ENCODE data around the gene FAM228B. TPM values are rescaled to one million over a fixed set of nuclear protein-coding genes. Genes with fewer than 3 reads are reported as not detected.
"Not testable (repeated sequence)": the region's sequence is repeated elsewhere in the genome, so short reads cannot be mapped to it uniquely, and the experiment has no call there.

FAM228B gene
- total RNA-seq, 3 donors from 2014 or later: 2.4 to 3.1 (median 2.9) TPM

GRCh38 chr2:24086241-24086640 is 37.0 kb upstream of the FAM228B start:
- peaks cover 2% of the 10 kb centered on the region for H3K36me3 Mint-ChIP-seq (ENCODE audit: insufficient read depth)
- H3K4me1 Mint-ChIP-seq (ENCODE audit: low read depth): peaks cover 14% of the 10 kb centered on the region
- peak overlapping the region; percentile 35 for H3K4me3 Mint-ChIP-seq
- H3K9me3 Mint-ChIP-seq: no peaks in the 10 kb centered on the region
- ATAC-seq (no peak), DNase-seq (no peak)
- H3K27me3 Mint-ChIP-seq (ENCODE audit: low read depth): no peaks in the 10 kb centered on the region

GRCh38 chr2:24087032-24087431 is 36.2 kb upstream of the FAM228B start:
- no peak overlapping the region for H3K4me3 Mint-ChIP-seq
- ATAC-seq: no peak
- peaks cover 14% of the 10 kb centered on the region for H3K4me1 Mint-ChIP-seq (ENCODE audit: low read depth)
- no peak for DNase-seq
- H3K9me3 Mint-ChIP-seq: no peaks in the 10 kb centered on the region
- peaks cover 2% of the 10 kb centered on the region for H3K36me3 Mint-ChIP-seq (ENCODE audit: insufficient read depth)
- H3K27me3 Mint-ChIP-seq (ENCODE audit: low read depth): no peaks in the 10 kb centered on the region

DNA sequence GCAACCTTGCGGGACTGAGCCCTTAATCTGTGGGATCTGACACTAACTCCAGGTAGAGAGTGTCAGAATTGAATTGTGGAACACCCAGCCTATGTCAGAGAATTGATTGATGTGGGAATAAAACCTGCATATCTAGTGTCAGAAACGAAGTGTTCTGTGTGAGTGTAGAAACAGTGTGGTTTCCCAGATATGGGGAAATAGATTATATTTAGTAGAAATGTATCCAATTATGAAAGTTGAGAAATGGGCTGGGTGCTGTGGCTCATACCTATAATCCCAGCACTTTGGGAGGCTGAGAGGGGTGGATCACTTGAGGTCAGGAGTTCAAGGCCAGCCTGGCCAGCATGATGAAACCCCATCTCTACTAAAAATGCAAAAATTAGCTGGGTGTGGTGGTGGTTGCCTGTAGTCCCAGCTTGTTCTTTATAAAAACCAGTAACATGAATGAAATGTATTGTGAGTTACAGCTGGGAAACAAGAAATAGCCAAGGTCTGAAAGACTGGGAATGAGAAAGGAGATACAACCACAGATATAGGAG is 34.4 kb upstream of the FAM228B start:
- no peak overlapping the region for H3K4me3 Mint-ChIP-seq
- ATAC-seq: no peak
- no peak for DNase-seq
- H3K4me1 Mint-ChIP-seq (ENCODE audit: low read depth): peaks cover 10% of the 10 kb centered on the region
- peaks cover 3% of the 10 kb centered on the region for H3K36me3 Mint-ChIP-seq (ENCODE audit: insufficient read depth)
- no peaks in the 10 kb centered on the region for H3K27me3 Mint-ChIP-seq (ENCODE audit: low read depth)
- H3K9me3 Mint-ChIP-seq: no peaks in the 10 kb centered on the region

DNA sequence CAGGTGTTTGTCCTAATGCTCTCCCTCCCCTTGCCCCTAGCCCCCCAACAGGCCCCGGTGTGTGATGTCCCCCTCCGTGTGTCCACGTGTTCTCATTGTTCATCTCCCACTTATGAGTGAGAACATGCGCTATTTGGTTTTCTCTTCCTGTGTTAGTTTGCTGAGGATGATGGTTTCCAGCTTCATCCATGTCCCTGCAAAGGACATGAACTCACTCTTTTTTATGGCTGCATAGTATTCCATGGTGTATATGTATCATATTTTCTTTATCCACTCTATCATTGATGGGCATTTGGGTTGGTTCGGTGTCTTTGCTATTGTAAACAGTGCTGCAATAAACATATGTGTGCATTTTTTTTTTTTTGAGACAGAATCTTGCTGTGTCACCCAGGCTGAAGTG is 30.0 kb upstream of the FAM228B start:
- H3K27me3 Mint-ChIP-seq (ENCODE audit: low read depth); H3K9me3 Mint-ChIP-seq; H3K4me1 Mint-ChIP-seq (ENCODE audit: low read depth); H3K4me3 Mint-ChIP-seq; DNase-seq; ATAC-seq: not testable (repeated sequence)
- H3K36me3 Mint-ChIP-seq (ENCODE audit: insufficient read depth): peaks cover 15% of the 10 kb centered on the region

- ATAC-seq; H3K4me1 Mint-ChIP-seq (ENCODE audit: low read depth); H3K27me3 Mint-ChIP-seq (ENCODE audit: low read depth); H3K9me3 Mint-ChIP-seq; DNase-seq; H3K4me3 Mint-ChIP-seq: not testable (repeated sequence)
- H3K36me3 Mint-ChIP-seq (ENCODE audit: insufficient read depth): peaks cover 18% of the 10 kb centered on the region
Measured at GRCh38 chr2:24095171-24095677, 28.0 kb upstream of the FAM228B start.

GRCh38 chr2:24100732-24101131 is 22.5 kb upstream of the FAM228B start:
- DNase-seq; H3K9me3 Mint-ChIP-seq; H3K27me3 Mint-ChIP-seq (ENCODE audit: low read depth); H3K4me1 Mint-ChIP-seq (ENCODE audit: low read depth); ATAC-seq; H3K4me3 Mint-ChIP-seq: not testable (repeated sequence)
- H3K36me3 Mint-ChIP-seq (ENCODE audit: insufficient read depth): peaks cover 24% of the 10 kb centered on the region

DNA sequence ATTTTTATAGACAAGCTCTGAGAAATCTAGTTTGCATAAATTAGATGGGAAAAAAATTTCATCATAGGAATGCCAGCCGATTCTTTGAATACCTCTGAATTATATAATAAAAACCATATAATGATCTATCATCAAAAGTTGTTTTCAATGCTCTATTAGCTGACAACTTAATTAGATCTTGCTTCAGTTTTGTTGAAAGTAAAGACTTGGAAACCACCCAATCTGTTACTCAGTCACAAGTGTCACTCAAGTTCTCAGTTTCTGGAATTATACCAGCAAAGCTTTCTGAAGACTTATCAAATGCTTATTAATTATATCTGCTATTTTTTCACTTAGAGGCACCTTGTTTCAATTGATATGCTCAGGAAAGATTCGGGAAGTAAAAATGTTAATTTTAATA is 21.3 kb upstream of the FAM228B start:
- no peak for DNase-seq
- no peaks in the 10 kb centered on the region for H3K27me3 Mint-ChIP-seq (ENCODE audit: low read depth)
- peaks cover 14% of the 10 kb centered on the region for H3K9me3 Mint-ChIP-seq

DNA sequence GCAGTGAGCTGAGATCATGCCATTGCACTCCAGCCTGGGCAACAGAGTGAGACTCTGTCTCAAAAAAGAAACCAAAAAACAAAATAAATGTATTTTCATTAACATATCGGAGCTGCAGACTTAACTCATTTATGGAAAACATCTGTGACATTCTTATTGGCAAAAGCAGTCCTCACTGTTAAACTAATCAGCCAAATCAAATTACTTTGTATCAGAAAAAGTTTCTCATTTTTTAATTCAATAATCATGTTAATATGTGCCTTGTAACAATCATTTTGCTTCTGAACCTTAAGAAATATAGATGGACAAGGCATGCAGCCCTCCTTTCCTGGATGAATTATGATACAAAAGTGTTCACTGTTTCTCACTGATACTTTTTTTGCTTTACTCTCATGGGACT is 20.6 kb upstream of the FAM228B start:
- ATAC-seq (no peak), DNase-seq (no peak)
- H3K36me3 Mint-ChIP-seq (ENCODE audit: insufficient read depth): peaks cover 17% of the 10 kb centered on the region
- H3K4me1 Mint-ChIP-seq (ENCODE audit: low read depth): no peaks in the 10 kb centered on the region
- H3K27me3 Mint-ChIP-seq (ENCODE audit: low read depth): no peaks in the 10 kb centered on the region
- peaks cover 20% of the 10 kb centered on the region for H3K9me3 Mint-ChIP-seq
- H3K4me3 Mint-ChIP-seq: no peak overlapping the region

More for the DNA sequence above, 21.3 kb upstream of the FAM228B start:
- no peak for ATAC-seq
- H3K4me1 Mint-ChIP-seq (ENCODE audit: low read depth): no peaks in the 10 kb centered on the region
- no peak overlapping the region for H3K4me3 Mint-ChIP-seq
- H3K36me3 Mint-ChIP-seq (ENCODE audit: insufficient read depth): peaks cover 17% of the 10 kb centered on the region

GRCh38 chr2:24104110-24104650 is 19.1 kb upstream of the FAM228B start:
- DNase-seq: no peak
- no peaks in the 10 kb centered on the region for H3K27me3 Mint-ChIP-seq (ENCODE audit: low read depth)
- ATAC-seq: no peak
- H3K36me3 Mint-ChIP-seq (ENCODE audit: insufficient read depth): peaks cover 11% of the 10 kb centered on the region
- H3K4me3 Mint-ChIP-seq: no peak overlapping the region
- peaks cover 31% of the 10 kb centered on the region for H3K9me3 Mint-ChIP-seq
- no peaks in the 10 kb centered on the region for H3K4me1 Mint-ChIP-seq (ENCODE audit: low read depth)

DNA sequence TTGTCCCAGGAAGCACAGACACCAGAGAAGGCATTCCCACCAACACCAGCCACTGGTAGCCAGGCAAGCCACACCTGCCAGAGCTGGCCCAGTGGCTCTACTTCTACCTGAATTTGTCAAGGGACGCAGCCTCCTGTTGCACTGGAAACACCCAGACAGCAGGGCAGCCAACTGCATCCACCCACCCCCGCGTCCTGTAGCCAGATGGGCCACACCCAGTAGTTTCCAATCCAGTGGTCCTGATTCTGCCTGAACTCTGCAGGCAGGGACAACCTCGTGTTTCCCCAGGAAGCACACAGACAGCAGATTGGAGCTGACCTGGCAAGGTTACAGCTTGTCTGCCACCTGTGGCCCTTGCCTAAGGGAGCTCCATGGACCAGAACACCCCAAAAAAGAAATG is 18.4 kb upstream of the FAM228B start:
- H3K9me3 Mint-ChIP-seq: peaks cover 38% of the 10 kb centered on the region
- H3K36me3 Mint-ChIP-seq (ENCODE audit: insufficient read depth): peaks cover 9% of the 10 kb centered on the region
- H3K27me3 Mint-ChIP-seq (ENCODE audit: low read depth): no peaks in the 10 kb centered on the region
- DNase-seq: no peak
- H3K4me1 Mint-ChIP-seq (ENCODE audit: low read depth): no peaks in the 10 kb centered on the region
- ATAC-seq: no peak
- H3K4me3 Mint-ChIP-seq: no peak overlapping the region

GRCh38 chr2:24105816-24106215 is 17.5 kb upstream of the FAM228B start:
- Mint-ChIP-seq H3K4me3 (no peak overlapping the region), H3K36me3 (ENCODE audit: insufficient read depth) (peaks cover 6% of the 10 kb centered on the region), H3K27me3 (ENCODE audit: low read depth) (no peaks in the 10 kb centered on the region), H3K4me1 (ENCODE audit: low read depth) (no peaks in the 10 kb centered on the region), H3K9me3 (peaks cover 39% of the 10 kb centered on the region)
- DNase-seq (no peak), ATAC-seq (no peak)

DNA sequence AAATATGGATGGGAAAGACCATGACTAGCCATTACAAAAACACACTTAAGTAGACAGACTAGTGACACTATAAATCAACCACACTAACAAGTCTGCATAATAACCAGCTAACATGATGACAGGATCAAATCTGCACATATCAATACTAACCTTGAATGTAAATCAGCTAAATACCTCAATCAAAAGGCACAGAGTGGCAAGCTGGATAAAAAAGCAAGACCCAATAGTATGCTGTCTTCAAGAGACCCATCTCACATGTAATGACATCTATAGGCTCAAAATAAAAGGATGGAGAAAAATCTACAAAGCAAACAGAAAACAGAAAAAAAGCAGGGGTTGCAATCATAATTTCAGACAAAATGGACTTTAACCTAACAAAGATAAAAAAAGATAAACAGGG is 16.5 kb upstream of the FAM228B start:
- H3K36me3 Mint-ChIP-seq (ENCODE audit: insufficient read depth): peaks cover 6% of the 10 kb centered on the region

GRCh38 chr2:24107336-24107735 is 15.9 kb upstream of the FAM228B start:
- Mint-ChIP-seq H3K27me3 (ENCODE audit: low read depth) (no peaks in the 10 kb centered on the region), H3K36me3 (ENCODE audit: insufficient read depth) (peaks cover 6% of the 10 kb centered on the region), H3K4me3 (no peak overlapping the region), H3K4me1 (ENCODE audit: low read depth) (no peaks in the 10 kb centered on the region), H3K9me3 (peaks cover 39% of the 10 kb centered on the region)
- no peak for DNase-seq
- no peak for ATAC-seq

More for the DNA sequence above, 16.5 kb upstream of the FAM228B start:
- no peak for ATAC-seq
- Mint-ChIP-seq H3K4me3 (no peak overlapping the region), H3K4me1 (ENCODE audit: low read depth) (no peaks in the 10 kb centered on the region), H3K9me3 (peaks cover 39% of the 10 kb centered on the region), H3K27me3 (ENCODE audit: low read depth) (no peaks in the 10 kb centered on the region)
- no peak for DNase-seq

DNA sequence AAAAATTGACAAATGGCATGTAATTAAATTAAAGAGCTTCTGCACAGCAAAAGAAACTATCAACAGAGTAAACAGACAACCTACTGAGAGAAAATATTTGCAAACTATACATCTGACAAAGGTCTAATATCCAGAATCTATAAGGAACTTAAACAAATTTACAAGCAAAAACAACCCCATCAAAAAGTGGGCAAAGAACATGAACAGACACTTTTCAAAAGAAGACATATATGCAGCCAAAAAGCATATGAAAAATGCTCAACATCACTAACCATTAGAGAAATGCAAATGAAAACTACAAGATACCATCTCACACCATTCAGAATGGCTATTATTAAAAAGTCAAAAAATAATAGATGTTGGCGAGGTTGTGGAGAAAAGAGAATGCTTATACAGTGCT is 13.8 kb upstream of the FAM228B start:
- not testable (repeated sequence) for ATAC-seq; DNase-seq; H3K27me3 Mint-ChIP-seq (ENCODE audit: low read depth); H3K4me3 Mint-ChIP-seq; H3K36me3 Mint-ChIP-seq (ENCODE audit: insufficient read depth); H3K4me1 Mint-ChIP-seq (ENCODE audit: low read depth)
- H3K9me3 Mint-ChIP-seq: peaks cover 39% of the 10 kb centered on the region

DNA sequence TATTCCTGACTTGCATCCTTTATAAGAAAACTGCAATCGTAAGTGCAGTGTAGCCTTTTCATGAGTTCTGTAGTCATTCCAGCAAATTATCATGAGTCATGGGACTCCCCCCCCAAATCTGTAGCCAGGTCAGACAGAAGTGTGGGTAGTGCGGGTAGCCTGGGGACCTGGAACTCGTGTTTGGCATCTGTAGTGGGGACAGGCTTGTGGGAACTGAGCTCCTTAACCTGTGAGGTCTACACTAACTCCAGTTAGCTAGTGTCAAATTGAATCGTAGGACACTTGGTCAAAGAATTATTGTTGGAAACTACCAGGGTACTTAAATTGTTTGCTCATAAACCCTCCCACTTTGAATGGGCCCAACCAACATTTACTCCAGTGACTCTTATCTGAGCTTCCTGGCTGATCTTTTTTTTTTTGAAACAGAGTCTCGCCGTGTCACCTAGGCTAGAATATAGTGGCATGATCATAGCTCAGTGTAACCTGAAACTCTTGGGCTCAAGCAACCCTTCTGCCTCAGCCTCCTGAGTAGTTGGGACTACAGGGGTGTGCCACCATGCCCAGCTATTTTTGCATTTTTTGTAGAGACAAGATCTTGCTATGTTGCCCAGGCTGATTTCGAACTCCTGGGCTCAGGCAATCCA is 12.5 kb upstream of the FAM228B start:
- Mint-ChIP-seq H3K9me3 (peaks cover 32% of the 10 kb centered on the region), H3K4me3 (no peak overlapping the region), H3K36me3 (ENCODE audit: insufficient read depth) (peaks cover 6% of the 10 kb centered on the region), H3K27me3 (ENCODE audit: low read depth) (no peaks in the 10 kb centered on the region), H3K4me1 (ENCODE audit: low read depth) (no peaks in the 10 kb centered on the region)
- DNase-seq (no peak), ATAC-seq (no peak)
